HCT116 (cell line): Measurements from ENCODE around the gene ZSWIM6. TPM values are rescaled to one million over a fixed set of nuclear protein-coding genes. Genes with fewer than 3 reads are reported as not detected.

Experiments used
- ATAC-seq: fragments of 200-7000 bp; cut with Tn5 transposase; 2 replicates; pipeline ENCODE4 v1.9.1; 2020; ENCODE audit warnings: mild to moderate bottlenecking, moderate library complexity
- BruUV-seq: library from RNA; stranded (reverse); fragments of 400-500 nt; replicated peaks from 2 replicates; lab custom pipeline; 2021; lab: Mats Ljungman, UMichigan
- CTCF ChIA-PET: fragments of 300-600 bp; sonication (Branson Sonifier 250); formaldehyde crosslinking; loops from one replicate; lab custom pipeline; 2021; ENCODE audit warnings: antibody characterized with exemption; lab: Charles Lee
- POLR2A ChIA-PET: fragments of 300-600, 350-600 bp; sonication (Branson Sonifier 250); formaldehyde crosslinking; loops from one replicate; lab custom pipeline; 2021; ENCODE audit warnings: antibody characterized with exemption; lab: Charles Lee
- RAD21 ChIA-PET, 2 experiments: fragments of 300-600 bp; sonication (Branson Sonifier 250); formaldehyde crosslinking; loops; one replicate each; lab custom pipeline; 2023; ENCODE audit warnings: low total read pairs in 2 of 2; ENCODE audit not compliant: uncharacterized antibody in 2 of 2, unreplicated experiment in 2 of 2, low non-redundant PET in 1 of 2; lab: Charles Lee
- DNase-seq: peaks from one replicate; pipeline ENCODE4 v3.0.0-alpha.2; 2010; ENCODE audit warnings: low read depth, low spot score
- H2AFZ ChIP-seq: fragments of 200-600 bp; shearing (Covaris generic), sonication (generic); 2 replicates; pipeline ENCODE4 v1.6.1; 2017; ENCODE audit warnings: low read depth, mixed run types, mixed read lengths, antibody characterized with exemption, low read length; ENCODE audit not compliant: poor library complexity, severe bottlenecking
- H3K27ac ChIP-seq: 2 replicates; pipeline ENCODE4 v1.5.1; 2012; ENCODE audit warnings: low read depth, low read length
- H3K27me3 ChIP-seq: fragments of 200-600 bp; sonication (generic); 2 replicates; pipeline ENCODE4 v1.6.1; 2016; ENCODE audit warnings: mixed run types, low read length, mixed read lengths; ENCODE audit not compliant: insufficient read depth
- H3K36me3 ChIP-seq, 2 experiments: fragments of 200-500 bp in 1 of 2; fragments of 200-600 bp in 1 of 2; sonication (Bioruptor generic) in 1 of 2; sonication (generic) in 1 of 2; 2 replicates each; pipeline versions ENCODE4 v1.5.1 to v1.6.1; 2014 to 2016; ENCODE audit warnings: low read length in 2 of 2, inconsistent platforms in 1 of 2, mixed read lengths in 1 of 2, mixed run types in 1 of 2; ENCODE audit not compliant: insufficient read depth in 2 of 2, control insufficient read depth in 1 of 2
- H3K4me1 ChIP-seq, 2 experiments: fragments of 200-600 bp in 1 of 2; sonication (generic) in 1 of 2; 2 replicates each; pipeline versions ENCODE4 v1.5.1 to v1.6.1; 2012 to 2017; ENCODE audit warnings: low read length in 2 of 2, inconsistent platforms in 1 of 2, mild to moderate bottlenecking in 1 of 2, mixed read lengths in 1 of 2, mixed run types in 1 of 2, moderate library complexity in 1 of 2; ENCODE audit not compliant: insufficient read depth in 2 of 2, control insufficient read depth in 1 of 2
- H3K4me2 ChIP-seq: fragments of 200-600 bp; sonication (generic); 2 replicates; pipeline ENCODE4 v1.6.1; 2017; ENCODE audit warnings: mixed run types, low read length, mixed read lengths
- H3K4me3 ChIP-seq, 2 experiments: fragments of 200-600 bp in 1 of 2; sonication (generic) in 1 of 2; replicated peaks in 1 of 2; 2 replicates each; pipeline ENCODE4 v1.5.1; 2011 to 2016; ENCODE audit warnings: low read length in 2 of 2, control low read depth in 1 of 2, low read depth in 1 of 2, mild to moderate bottlenecking in 1 of 2, mixed read lengths in 1 of 2, mixed run types in 1 of 2
- H3K79me2 ChIP-seq: fragments of 200-600 bp; sonication (generic); 2 replicates; pipeline ENCODE4 v1.6.1; 2017; ENCODE audit warnings: mild to moderate bottlenecking, mixed run types, low read length, moderate library complexity, mixed read lengths; ENCODE audit not compliant: insufficient read depth
- H3K9ac ChIP-seq: fragments of 200-600 bp; sonication (generic); 2 replicates; pipeline ENCODE4 v1.6.1; 2016; ENCODE audit warnings: low read length, mixed read lengths
- H3K9me2 ChIP-seq: fragments of 200-600 bp; sonication (generic), shearing (Covaris generic); 2 replicates; pipeline ENCODE4 v1.6.1; 2017; ENCODE audit warnings: mixed run types, mild to moderate bottlenecking, moderate library complexity; ENCODE audit not compliant: insufficient read depth
- H3K9me3 ChIP-seq, 2 experiments: fragments of 200-500 bp in 1 of 2; fragments of 200-600 bp in 1 of 2; sonication (Bioruptor generic) in 1 of 2; sonication (generic) in 1 of 2; 2 replicates each; pipeline ENCODE4 v1.6.1; 2014 to 2017; ENCODE audit warnings: low read length in 2 of 2, mixed read lengths in 2 of 2, inconsistent platforms in 1 of 2, low read depth in 1 of 2, mild to moderate bottlenecking in 1 of 2, mixed run types in 1 of 2, moderate library complexity in 1 of 2; ENCODE audit not compliant: control insufficient read depth in 1 of 2, insufficient read depth in 1 of 2
- H4K20me1 ChIP-seq: fragments of 200-600 bp; sonication (generic), shearing (Covaris generic); 2 replicates; pipeline ENCODE4 v1.6.1; 2017; ENCODE audit warnings: mixed run types, mild to moderate bottlenecking, moderate library complexity; ENCODE audit not compliant: insufficient read depth
- CBX3 ChIP-seq: IDR thresholded peaks from 2 replicates; pipeline ENCODE4 v1.6.1; 2012; ENCODE audit warnings: low read depth
- CEBPB ChIP-seq: IDR thresholded peaks from 2 replicates; pipeline ENCODE4 v1.6.1; 2012; ENCODE audit warnings: low read depth
- EGR1 ChIP-seq: IDR thresholded peaks from 2 replicates; pipeline ENCODE4 v1.6.1; 2012; ENCODE audit warnings: low read depth
- FOSL1 ChIP-seq: IDR thresholded peaks from 2 replicates; pipeline ENCODE4 v1.6.1; 2012; ENCODE audit warnings: low read depth
- JUND ChIP-seq: IDR thresholded peaks from 2 replicates; pipeline ENCODE4 v1.6.1; 2012
- POLR2A ChIP-seq: IDR thresholded peaks from 2 replicates; pipeline ENCODE4 v1.7.0; 2011; ENCODE audit warnings: borderline replicate concordance; ENCODE audit not compliant: insufficient read depth, insufficient read length; ENCODE audit errors: extremely low read depth
- RAD21 ChIP-seq: IDR thresholded peaks from 2 replicates; pipeline ENCODE4 v1.6.1; 2012; ENCODE audit warnings: low read depth, mild to moderate bottlenecking
- SIN3A ChIP-seq: IDR thresholded peaks from 2 replicates; pipeline ENCODE4 v1.6.1; 2012; ENCODE audit warnings: low read depth
- SP1 ChIP-seq: IDR thresholded peaks from 2 replicates; pipeline ENCODE4 v1.6.1; 2012; ENCODE audit warnings: low read depth
- SRF ChIP-seq: IDR thresholded peaks from 2 replicates; pipeline ENCODE4 v1.6.1; 2012; ENCODE audit warnings: low read depth
- TCF7L2 ChIP-seq: IDR thresholded peaks from 2 replicates; pipeline ENCODE4 v1.7.0; 2011; ENCODE audit warnings: borderline replicate concordance, inconsistent platforms; ENCODE audit not compliant: insufficient read depth, insufficient read length; ENCODE audit errors: extremely low read depth
- YY1 ChIP-seq: IDR thresholded peaks from 2 replicates; pipeline ENCODE4 v1.6.1; 2011; ENCODE audit warnings: low read length, low read depth, moderate library complexity, mild to moderate bottlenecking; ENCODE audit not compliant: insufficient replicate concordance; ENCODE audit errors: extremely low read depth
- intact Hi-C: fragments of 100-400 bp; cut with micrococcal nuclease; formaldehyde crosslinking; loops from 2 replicates; pipeline ENCODE4 v1.10.0; 2022
- total RNA-seq: library from RNA; stranded (reverse); gene quantifications from one replicate; pipeline ENCODE4 v1.2.1, GENCODE V29; 2021; ENCODE audit not compliant: unreplicated experiment
- TF ChIP-seq, protein P1 (sequence below): IDR thresholded peaks from 2 replicates; pipeline ENCODE4 v1.6.1; 2012
- TF ChIP-seq, protein P2 (sequence below): IDR thresholded peaks from 2 replicates; pipeline ENCODE4 v1.6.1; 2011; ENCODE audit warnings: mild to moderate bottlenecking, low read length, moderate library complexity; ENCODE audit not compliant: insufficient replicate concordance; ENCODE audit errors: extremely low read depth
- TF ChIP-seq, protein P3 (sequence below): IDR thresholded peaks from 2 replicates; pipeline ENCODE4 v1.6.1; 2012

ZSWIM6 gene
- total RNA-seq, 1 experiment from 2014 or later, result 7.4 TPM

DNA sequence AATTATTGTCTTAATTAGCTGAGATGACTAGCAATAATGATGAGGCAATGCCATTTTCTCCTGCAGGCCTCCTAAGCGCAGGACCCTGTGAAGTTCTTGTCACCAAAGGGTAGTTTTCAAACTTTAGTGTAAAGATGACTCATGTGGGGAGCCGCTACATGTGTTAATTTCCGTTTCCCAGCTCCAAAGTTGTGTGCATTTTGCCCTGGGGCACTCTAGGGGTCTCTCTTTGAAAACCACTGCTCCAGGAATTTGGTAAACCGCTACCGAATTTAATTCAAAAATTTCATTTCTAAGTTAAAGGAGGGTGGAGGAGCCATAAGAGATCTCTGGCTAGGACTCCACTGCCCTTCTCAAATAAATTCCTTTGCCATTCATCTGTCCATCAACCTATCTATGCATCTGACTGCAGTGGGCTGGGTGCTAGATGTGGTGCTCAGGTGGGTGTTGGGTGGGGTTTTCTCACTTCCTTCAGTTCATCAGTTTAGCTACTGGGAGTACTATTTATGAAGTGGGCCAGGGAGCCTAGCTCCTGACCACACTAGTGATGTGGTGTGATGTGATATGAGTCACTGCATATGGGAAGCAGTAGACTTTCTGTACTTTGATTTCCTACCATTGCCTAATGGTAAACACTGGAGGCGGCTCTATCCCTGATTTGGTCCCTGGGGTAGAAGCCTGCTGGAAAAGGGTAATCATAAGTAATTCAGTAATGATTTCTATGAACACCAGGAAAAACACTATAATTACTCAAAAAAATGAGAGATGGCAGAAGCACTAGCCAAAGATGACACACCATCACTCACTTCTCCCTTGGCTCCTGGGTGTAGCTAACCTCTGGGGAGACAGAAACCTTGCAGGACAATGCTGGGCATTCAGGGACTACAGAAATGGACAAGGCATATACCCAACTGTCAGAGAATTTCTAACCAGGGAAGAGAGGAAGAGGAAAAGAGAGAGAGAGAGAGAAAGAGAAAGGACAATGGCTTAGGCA lies 4.0 kb upstream of the ZSWIM6 start:
- H3K27me3 ChIP-seq, result no peaks in the 10 kb centered on the region
- H3K9ac ChIP-seq, result no peak overlapping the region
- H3K4me1 ChIP-seq, result peaks cover 9 to 26% of the 10 kb centered on the region in 2 experiments
- POLR2A ChIA-PET, result no interaction called here
- DNase-seq (no peak), ATAC-seq (no peak)
- H3K27ac ChIP-seq, result no peak overlapping the region
- CTCF ChIA-PET, result no interaction called here
- BruUV-seq, result no TSS peak
- H4K20me1 ChIP-seq, result no peaks in the 10 kb centered on the region
- H3K4me3 ChIP-seq, result no peak overlapping the region
- peak overlapping the region; percentile 10; the same call in 1 of the 2 replicates for H3K4me2 ChIP-seq
- H3K79me2 ChIP-seq, result peaks cover 3% of the 10 kb centered on the region; the same call in 1 of the 2 replicates
- H3K9me2 ChIP-seq, result no peaks in the 10 kb centered on the region
- RAD21 ChIA-PET, result no interaction called here
- no peak overlapping the region for H2AFZ ChIP-seq
- intact Hi-C loops, result no loop called here
- H3K9me3 ChIP-seq, result no peaks in the 10 kb centered on the region
- TF ChIP-seq RAD21 (0 out of 2 replicates have a peak, but pooled peaks have one; percentile 3), FOSL1 (0 out of 2 replicates have a peak, but pooled peaks have one; percentile 34), JUND (no peak), SP1 (no peak; the same call in 1 of the 2 replicates)
- TF ChIP-seq, protein P1, sequence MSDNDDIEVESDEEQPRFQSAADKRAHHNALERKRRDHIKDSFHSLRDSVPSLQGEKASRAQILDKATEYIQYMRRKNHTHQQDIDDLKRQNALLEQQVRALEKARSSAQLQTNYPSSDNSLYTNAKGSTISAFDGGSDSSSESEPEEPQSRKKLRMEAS, result no peak
- H3K36me3 ChIP-seq, result no peaks in the 10 kb centered on the region

DNA sequence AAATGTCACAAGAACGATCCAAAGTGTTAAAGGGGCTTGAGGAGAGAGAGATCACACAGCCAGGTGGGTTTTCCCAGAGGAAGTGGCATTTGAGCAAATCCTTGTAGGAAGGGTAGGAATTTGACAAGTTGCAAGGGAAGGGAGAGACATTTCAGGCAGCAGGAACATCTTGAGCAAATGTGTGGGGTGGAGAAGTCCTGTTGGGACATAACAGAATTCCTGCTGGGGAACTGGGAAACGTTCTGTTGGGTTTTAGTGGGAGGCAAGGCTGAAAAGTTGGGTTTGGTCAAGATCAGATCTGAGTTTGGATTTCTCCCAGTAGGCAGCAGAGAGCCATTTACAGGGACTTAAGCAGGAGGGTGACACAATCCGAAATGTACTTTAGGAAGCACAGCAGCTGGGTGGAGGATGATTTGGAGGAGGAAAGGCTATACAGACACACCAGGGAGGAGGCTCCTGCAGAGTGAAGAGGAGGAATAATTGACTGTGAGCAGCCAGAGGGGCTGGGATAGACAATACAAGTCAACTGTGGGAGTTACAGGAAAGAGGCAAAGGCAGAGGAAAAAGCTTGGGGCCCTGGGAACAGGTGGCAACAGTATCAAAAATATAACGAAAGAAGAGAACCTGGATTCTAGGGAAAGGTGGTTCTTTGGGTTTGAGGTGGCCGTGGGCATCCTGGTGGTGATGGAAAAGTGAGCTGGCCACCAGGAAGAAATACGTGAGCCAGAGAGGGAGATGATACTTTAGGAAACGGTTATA lies 3.1 kb upstream of the ZSWIM6 start:
- ChIA-PET CTCF (no interaction called here), POLR2A (interaction anchor here (0.6 kb wide), 1 partner anchor 22 kb away, joined by 3 read pairs; no protein-coding TSS in a partner anchor), RAD21 (no interaction called here)
- no peaks in the 10 kb centered on the region for H3K27me3 ChIP-seq
- H3K9me2 ChIP-seq, result no peaks in the 10 kb centered on the region
- no peak overlapping the region for H3K27ac ChIP-seq
- DNase-seq (no peak), ATAC-seq (no peak)
- peaks cover 9 to 29% of the 10 kb centered on the region in 2 experiments for H3K4me1 ChIP-seq
- H3K9ac ChIP-seq, result no peak overlapping the region
- H3K4me2 ChIP-seq, result peak overlapping the region; percentile 97
- H2AFZ ChIP-seq, result no peak overlapping the region
- no peak overlapping the region for H3K4me3 ChIP-seq
- peaks cover 12% of the 10 kb centered on the region for H3K79me2 ChIP-seq
- no peaks in the 10 kb centered on the region for H3K9me3 ChIP-seq
- intact Hi-C loops, result no loop called here
- no peaks in the 10 kb centered on the region for H3K36me3 ChIP-seq
- no TSS peak for BruUV-seq
- H4K20me1 ChIP-seq, result no peaks in the 10 kb centered on the region
- TF ChIP-seq SRF, result no peak
- TF ChIP-seq, protein P2, sequence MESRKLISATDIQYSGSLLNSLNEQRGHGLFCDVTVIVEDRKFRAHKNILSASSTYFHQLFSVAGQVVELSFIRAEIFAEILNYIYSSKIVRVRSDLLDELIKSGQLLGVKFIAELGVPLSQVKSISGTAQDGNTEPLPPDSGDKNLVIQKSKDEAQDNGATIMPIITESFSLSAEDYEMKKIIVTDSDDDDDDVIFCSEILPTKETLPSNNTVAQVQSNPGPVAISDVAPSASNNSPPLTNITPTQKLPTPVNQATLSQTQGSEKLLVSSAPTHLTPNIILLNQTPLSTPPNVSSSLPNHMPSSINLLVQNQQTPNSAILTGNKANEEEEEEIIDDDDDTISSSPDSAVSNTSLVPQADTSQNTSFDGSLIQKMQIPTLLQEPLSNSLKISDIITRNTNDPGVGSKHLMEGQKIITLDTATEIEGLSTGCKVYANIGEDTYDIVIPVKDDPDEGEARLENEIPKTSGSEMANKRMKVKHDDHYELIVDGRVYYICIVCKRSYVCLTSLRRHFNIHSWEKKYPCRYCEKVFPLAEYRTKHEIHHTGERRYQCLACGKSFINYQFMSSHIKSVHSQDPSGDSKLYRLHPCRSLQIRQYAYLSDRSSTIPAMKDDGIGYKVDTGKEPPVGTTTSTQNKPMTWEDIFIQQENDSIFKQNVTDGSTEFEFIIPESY, result no peak
- TF ChIP-seq EGR1, result no peak
- TF ChIP-seq POLR2A, result no peak
- no peak for TF ChIP-seq RAD21
- no peak for TF ChIP-seq YY1
- no peak for TF ChIP-seq TCF7L2
- TF ChIP-seq, protein P1, result no peak
- TF ChIP-seq FOSL1, result no peak
- TF ChIP-seq SIN3A, result no peak
- TF ChIP-seq JUND, result no peak
- no peak for TF ChIP-seq CBX3
- TF ChIP-seq, protein P3, sequence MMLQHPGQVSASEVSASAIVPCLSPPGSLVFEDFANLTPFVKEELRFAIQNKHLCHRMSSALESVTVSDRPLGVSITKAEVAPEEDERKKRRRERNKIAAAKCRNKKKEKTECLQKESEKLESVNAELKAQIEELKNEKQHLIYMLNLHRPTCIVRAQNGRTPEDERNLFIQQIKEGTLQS, result no peak
- TF ChIP-seq CEBPB, result no peak
